ENCODE data around the gene MALT1.

MALT1 gene

GRCh38 chr18:58698701-58699193, 27.5 kb downstream of the MALT1 start:
- no peak for DNase-seq (ENCODE audit: low read depth, low spot score)
- ChIA-PET CTCF (interaction anchor here (1.7 to 3.5 kb wide), 3 partner anchors 9 to 169 kb away, joined by 4 to 15 read pairs (median 6); partner anchors contain the start of gene MALT1), POLR2A (no interaction called here)
- no peak overlapping the region for H3K4me3 ChIP-seq (ENCODE audit: low read depth, low read length)
- TF ChIP-seq CTCF (IDR thresholded peaks at IDR 0.05; ENCODE audit: insufficient read depth, low read length, missing control alignments) = no peak

GRCh38 chr18:58699551-58699950, 28.3 kb downstream of the MALT1 start:
- TF ChIP-seq CTCF (IDR thresholded peaks at IDR 0.05; ENCODE audit: insufficient read depth, low read length, missing control alignments) = no peak
- DNase-seq (ENCODE audit: low read depth, low spot score) = no peak
- ChIA-PET CTCF (interaction anchor here (1.7 to 3.5 kb wide), 2 partner anchors 9 to 28 kb away, joined by 4 to 15 read pairs; partner anchors contain the start of gene MALT1), POLR2A (no interaction called here)
- no peak overlapping the region for H3K4me3 ChIP-seq (ENCODE audit: low read depth, low read length)

GRCh38 chr18:58700209-58700608, 28.9 kb downstream of the MALT1 start:
- POLR2A ChIA-PET = no interaction called here
- no peak for DNase-seq (ENCODE audit: low read depth, low spot score)
- no peak overlapping the region for H3K4me3 ChIP-seq (ENCODE audit: low read depth, low read length)
- CTCF ChIA-PET = interaction anchor here (0.7 to 1.7 kb wide), 3 partner anchors 11 to 164 kb away, joined by 3 to 4 read pairs (median 4); partner anchors contain the start of gene MALT1
- no peak for TF ChIP-seq CTCF (IDR thresholded peaks at IDR 0.05; ENCODE audit: insufficient read depth, low read length, missing control alignments)

- no peak for DNase-seq (ENCODE audit: low read depth, low spot score)
- ChIA-PET POLR2A (no interaction called here), CTCF (no interaction called here)
- no peak for TF ChIP-seq CTCF (IDR thresholded peaks at IDR 0.05; ENCODE audit: insufficient read depth, low read length, missing control alignments)
- H3K4me3 ChIP-seq (ENCODE audit: low read depth, low read length) = no peak overlapping the region
These were observed 41.7 kb downstream of the MALT1 start for GRCh38 chr18:58712930-58713329.

GRCh38 chr18:58714259-58714658, 43.0 kb downstream of the MALT1 start:
- H3K4me3 ChIP-seq (ENCODE audit: low read depth, low read length) = no peak overlapping the region
- no peak for DNase-seq (ENCODE audit: low read depth, low spot score)
- ChIA-PET POLR2A (no interaction called here), CTCF (no interaction called here)
- TF ChIP-seq CTCF (IDR thresholded peaks at IDR 0.05; ENCODE audit: insufficient read depth, low read length, missing control alignments) = no peak

GRCh38 chr18:58714821-58715220, 43.6 kb downstream of the MALT1 start:
- H3K4me3 ChIP-seq (ENCODE audit: low read depth, low read length) = no peak overlapping the region
- ChIA-PET POLR2A (no interaction called here), CTCF (no interaction called here)
- no peak for TF ChIP-seq CTCF (IDR thresholded peaks at IDR 0.05; ENCODE audit: insufficient read depth, low read length, missing control alignments)
- no peak for DNase-seq (ENCODE audit: low read depth, low spot score)

Measured in AG04449 (cell line).